ENCODE results near the gene CFAP100.

CFAP100 gene

DNA sequence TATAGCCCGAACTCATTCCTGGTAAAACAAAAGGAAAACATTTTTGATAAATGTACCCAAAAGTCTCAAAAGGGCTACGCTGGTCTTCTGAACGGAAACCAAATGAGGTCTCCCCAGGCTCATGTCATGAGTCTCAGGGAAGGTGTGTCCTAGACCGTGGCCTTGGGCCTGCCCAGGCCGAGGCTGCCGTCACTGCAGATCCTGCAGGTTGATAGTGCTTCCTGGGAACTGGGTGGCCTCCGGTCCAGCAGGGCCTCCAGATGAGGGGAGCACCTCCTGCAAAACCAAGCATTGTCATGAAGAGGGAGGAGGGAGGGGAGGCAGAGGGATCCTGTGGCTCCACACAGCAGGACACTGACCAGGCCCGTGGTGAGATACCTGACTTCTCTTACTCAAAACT lies 43.5 kb downstream of the CFAP100 start:
- no peak for DNase-seq (ENCODE audit: insufficient read length, low spot score)
- FAIRE-seq = no peak

DNA sequence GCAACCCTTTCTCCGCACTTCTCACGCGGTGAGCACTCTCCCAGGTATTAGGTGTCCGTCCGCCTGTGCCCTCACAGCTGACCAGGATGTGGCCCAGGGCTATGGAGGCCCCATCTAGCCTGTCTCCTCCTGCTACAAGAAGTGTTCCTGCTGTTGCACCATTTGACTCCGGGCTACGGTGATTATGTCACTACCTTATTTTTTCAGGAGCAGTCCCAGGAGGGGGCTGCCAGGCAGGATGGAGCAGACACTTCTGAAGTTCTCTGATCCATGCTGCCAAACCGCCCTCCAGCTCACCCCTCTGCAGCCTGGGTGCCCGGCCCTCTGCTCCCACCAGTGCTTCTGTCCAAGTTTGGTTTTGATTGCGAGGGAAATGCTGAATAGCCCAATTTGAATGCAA lies 44.0 kb downstream of the CFAP100 start:
- DNase-seq (ENCODE audit: insufficient read length, low spot score) (no peak), FAIRE-seq (no peak)

DNA sequence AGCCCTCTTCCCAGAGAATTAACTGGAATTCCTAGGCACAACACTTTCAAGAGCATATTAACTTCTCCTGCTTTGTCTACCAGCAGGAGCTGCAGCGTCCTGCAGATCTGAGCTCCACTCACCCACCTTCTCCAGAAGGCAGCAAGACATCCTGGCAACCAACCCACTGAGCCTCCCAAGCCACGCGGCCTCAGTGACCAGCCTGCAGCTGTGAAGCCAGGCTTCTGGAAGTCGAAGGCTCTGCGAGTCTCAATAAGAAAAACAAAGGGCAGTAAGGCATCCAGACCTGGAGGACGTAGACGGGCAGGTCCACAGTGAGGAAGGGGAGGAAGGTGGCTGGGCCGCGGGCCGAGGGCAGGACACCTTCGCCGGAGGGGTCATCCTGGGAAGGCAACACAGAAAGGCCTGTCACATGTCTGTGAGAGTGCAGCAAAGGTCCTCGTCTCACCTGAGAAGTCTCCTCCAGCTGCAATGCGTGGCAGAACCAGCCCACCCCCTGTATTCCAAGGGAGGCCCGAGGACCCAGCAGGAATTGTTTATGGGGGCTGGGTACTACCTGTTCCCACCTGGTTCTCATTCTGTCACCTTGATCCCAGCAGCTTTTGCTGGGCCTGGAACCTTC lies 44.7 kb downstream of the CFAP100 start:
- FAIRE-seq (no peak), DNase-seq (ENCODE audit: insufficient read length, low spot score) (no peak)

DNA sequence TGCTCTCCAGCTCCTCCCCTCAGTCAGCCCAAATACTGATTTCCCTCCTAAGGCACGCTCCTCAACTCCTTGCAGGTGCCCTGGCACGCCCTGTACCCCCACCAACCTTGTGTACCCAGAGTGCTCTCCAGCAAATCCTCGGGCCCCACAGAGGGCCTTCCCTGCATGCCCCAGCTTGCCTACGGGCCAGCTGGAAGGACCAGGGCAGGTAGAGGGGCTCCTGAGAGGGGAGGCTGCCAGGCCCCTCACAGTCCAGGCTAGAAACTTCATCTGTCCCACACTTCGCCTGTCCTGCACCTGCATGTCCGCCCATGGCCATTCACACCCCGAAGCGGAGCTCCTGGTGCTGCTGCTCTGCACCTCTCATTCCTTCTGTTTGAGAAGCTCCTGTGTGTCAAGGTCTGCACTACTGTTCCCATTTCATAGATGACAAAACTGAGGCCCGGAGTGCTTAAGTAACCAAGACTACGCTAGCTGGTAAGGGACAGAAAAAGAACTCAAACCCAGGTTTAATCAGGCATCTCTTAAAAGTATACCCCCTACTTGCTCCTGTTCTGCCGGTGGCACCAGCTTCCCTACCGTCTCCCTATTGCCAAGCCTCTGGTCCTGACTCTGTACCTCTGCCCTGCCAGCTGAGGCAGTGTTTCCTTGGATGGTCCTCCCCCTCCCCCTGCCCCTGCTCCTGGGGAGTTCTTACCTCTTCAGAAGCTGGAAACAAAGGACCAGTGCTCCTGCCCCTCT lies 45.4 kb downstream of the CFAP100 start:
- no peak for FAIRE-seq
- no peak for DNase-seq (ENCODE audit: insufficient read length, low spot score)

DNA sequence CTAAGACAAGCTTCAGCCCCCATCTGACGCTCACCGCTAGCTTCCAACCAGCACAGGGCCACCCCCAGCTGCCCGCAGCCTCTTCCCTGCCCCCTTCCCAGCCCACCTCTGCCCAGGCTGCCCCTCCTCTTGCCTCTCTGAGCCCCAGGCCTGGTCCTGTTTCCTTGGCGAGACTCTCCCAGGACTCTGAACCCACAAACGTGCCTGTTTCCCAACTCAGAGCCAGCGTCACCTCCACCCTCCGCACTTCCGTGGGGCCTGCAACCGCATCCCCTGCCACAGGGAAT lies 45.9 kb downstream of the CFAP100 start:
- no peak for FAIRE-seq
- no peak for DNase-seq (ENCODE audit: insufficient read length, low spot score)

DNA sequence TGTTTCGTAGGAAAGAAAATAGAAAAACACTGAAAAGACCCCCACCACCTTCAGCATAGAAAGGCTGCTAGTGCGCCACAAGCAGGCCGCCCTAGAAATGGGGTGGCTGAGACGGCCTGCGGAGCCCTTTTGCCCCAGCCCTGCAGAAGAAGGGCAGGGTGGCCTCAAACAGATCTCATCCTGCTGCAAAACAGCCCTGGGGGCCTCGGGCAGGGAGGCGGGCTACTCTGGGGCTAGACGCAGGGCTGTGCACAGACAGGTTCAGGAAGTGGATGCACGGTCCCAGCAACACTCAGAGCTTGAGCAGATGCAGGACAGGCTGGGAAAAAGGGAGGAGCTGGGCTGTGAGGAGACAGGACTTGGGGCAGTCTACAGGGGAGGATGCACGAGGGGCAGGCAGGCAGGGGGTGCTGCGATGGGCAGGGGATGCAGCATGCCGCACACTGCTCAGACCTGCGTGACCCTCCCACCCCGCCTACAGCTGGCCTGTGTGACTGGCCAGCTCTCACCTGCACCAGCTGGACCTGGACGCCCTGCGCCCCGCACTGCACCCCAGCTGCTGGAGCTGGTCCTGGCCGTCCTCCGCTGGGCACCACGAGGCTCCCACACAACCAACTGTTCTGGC lies 46.7 kb downstream of the CFAP100 start:
- FAIRE-seq (no peak), DNase-seq (ENCODE audit: insufficient read length, low spot score) (no peak)

DNA sequence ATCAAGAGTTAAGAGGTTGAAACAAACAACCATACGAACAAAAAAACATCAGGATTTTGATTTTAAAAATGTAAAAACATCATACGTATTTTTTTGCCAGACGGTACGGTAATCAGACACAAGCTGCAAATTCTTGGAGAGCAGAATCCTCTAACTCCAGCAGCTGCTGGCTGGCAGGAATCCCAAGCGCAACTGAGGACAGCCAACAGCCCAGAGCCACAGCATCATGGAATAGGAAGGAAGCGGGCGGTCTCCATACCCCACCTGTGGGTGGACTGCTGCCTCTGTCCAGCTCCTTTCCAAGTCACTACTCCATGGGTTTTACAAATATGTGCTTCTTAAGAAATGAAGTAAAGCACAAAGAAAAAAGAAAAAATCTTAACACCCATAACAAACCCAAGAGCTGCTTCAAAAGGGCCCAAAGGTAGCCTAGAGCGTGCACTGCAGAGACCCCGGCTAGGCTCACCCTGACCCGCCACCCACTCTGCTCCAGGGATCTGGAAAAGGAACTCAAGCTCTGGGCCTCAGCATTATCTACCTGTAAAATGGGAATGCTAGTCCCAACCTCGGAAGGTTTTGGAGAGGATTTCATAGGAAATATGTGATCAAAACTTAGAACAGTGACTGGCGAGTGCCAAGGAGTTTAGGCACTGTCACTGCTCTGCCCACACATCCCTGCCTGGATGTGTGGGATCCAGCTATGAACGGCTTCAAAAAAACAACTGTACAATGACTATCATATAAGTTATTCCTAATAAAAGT lies 47.6 kb downstream of the CFAP100 start:
- DNase-seq (ENCODE audit: insufficient read length, low spot score) (no peak), FAIRE-seq (no peak)

DNA sequence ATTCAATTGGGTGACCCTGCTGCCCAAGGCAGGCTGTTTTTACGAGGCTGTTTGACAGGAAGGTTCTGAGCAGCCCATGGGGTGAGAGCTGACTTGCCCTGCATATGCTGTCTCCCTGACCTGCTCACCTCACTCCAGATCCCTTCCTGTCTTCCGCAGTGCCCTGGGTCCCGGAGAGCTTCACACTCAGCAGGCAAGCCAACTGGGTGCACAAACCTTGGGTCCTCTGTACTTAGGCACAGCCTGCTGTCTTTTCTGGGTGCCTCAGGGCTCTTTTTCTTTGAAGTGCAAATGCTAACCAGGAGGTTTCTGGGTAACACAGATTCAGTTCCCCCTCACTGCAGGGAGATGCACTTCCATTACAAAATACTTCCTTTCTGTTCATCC lies 48.1 kb downstream of the CFAP100 start:
- FAIRE-seq = no peak

DNA sequence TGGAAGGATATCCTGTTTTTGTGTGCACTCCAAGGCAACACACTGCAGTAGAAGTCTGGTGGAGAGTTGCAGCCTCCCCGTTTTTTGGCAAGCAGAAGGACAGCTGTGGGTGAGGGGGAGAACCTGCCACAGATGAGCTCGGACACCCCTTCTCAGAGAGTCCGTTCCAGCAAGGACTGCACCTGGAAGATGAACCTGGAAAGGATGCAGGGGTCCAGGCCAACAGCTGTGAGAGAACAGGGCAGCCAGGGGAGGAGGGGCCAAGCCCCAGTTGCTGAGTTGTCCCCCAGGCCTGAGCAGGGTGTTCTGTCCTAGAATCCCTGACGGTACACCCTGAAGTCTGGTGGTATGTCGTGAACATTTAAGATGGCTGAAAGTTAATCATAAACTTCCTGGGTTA lies 50.8 kb downstream of the CFAP100 start:
- DNase-seq (ENCODE audit: insufficient read length, low spot score) = no peak

More for the DNA sequence above, 48.1 kb downstream of the CFAP100 start:
- no peak for DNase-seq (ENCODE audit: insufficient read length, low spot score)

DNA sequence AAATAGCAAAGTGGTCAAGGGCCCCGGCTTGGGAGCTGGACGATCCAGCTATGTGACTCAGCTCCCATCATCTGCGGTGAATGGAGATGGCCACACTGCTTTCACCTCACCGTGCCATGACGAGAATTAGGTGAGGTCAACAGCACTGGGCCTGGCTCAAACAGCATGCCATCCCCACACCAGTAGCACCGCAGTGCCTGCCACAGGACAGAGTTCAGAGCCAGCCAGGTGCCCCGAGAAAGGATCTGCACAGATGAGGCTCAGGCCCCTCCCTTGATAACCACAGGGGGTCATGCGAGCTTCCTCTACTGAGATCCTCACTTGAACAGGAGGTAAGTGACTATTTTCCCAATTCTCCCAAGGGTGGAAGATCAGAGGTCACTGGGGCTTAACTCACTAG lies 51.6 kb downstream of the CFAP100 start:
- no peak for DNase-seq (ENCODE audit: insufficient read length, low spot score)
- FAIRE-seq = peak; percentile 42

More for the DNA sequence above, 50.8 kb downstream of the CFAP100 start:
- no peak for FAIRE-seq

DNA sequence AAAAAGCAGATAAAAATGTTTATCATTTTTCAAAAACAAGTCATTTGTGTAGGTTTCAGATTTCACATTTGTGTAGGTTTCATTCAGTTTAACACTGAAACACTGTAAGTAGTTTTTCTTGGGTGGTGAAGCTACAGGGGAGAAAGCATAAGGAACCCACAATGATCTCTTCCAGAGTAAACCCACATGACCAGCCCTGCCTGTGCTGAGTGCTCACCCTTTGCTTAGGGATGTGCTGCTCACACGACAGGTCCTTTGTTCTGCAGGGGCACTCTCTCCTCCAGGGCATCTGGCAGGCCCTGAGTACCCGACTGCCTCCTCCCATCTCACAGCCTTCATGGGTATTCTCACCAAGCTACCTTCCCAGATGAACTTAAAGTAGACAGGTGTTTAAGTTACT lies 52.1 kb downstream of the CFAP100 start:
- FAIRE-seq = no peak
- no peak for DNase-seq (ENCODE audit: insufficient read length, low spot score)

DNA sequence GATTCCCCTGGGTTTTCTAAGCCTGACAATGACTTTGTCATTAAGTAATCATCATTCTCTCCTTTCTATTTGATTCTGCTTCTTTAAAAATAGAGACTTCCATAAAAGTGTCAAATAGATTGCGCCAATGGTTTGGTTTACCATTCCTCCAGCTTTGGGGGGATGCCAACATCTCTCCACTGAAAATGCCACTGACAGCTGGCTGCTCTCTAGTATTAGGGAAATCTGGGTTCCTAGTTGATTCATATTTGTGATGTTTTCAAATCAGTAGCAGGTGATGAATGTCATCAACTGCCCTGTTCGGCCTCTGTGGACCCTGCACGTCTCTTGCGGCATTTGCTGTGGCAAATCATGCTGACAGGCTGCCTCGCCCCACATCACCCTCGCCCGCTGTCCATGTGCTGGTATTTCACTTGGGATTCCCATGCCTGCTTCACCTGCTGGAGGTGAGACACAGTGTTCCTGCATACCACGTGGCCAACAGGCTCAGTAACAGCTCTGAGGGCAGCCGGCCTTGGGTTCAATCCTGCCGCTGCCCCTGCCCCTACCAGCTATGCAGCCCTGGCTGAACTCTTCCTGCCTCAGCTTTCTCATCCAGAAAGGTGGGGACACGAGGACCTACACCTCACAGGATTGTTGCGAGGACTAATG lies 52.9 kb downstream of the CFAP100 start:
- DNase-seq (ENCODE audit: insufficient read length, low spot score) (no peak), FAIRE-seq (no peak)

DNA sequence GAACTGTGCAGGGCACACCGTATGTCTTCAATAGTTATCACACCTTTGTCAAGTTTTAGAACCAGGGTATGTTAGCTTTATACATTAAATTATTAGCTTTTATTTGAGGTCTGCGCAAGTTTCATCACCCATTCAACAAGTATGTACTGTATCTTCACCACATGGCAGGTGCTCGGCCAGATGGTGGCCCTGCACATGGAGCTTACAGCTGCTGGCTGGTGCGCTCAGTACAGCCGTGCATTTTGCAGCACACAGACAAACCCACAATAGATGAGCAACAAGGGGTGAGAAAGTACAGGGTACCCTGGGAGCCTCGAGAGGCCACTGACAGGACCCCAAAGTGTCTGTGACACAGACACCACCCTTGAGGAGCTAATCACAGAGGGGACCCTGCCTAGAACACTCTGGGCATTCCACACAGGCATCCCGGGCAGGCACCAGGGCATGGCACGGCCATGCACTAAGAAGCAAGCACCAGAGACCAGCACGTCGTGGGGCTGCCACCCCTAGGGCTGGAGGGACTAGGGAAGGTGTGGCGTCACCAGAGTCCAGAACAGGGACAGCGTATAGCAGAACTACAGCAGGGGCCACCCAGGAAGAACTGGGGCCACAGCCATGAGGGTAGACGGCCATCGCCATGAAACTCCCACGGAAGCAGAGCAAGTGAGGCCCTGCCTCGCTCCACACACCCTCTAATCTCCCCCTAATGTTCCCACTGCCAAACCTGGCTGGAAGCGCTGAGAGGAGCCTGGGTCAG lies 53.6 kb downstream of the CFAP100 start:
- DNase-seq (ENCODE audit: insufficient read length, low spot score) (no peak), FAIRE-seq (no peak)

DNA sequence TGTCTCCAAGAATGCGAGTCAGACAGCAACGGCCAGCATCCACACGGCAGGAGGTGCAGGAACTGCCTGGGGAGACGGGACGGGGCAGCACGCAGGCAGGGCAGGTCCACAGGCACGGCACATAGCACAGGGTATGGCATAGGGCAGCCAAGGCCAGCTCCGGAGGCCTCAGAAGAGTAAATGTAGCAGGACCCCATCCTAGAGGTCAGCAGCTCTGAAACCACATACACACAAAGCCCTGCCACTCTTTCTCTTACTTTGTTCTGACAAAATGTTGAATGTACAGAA lies 54.1 kb downstream of the CFAP100 start:
- DNase-seq (ENCODE audit: insufficient read length, low spot score) (no peak), FAIRE-seq (no peak)

DNA sequence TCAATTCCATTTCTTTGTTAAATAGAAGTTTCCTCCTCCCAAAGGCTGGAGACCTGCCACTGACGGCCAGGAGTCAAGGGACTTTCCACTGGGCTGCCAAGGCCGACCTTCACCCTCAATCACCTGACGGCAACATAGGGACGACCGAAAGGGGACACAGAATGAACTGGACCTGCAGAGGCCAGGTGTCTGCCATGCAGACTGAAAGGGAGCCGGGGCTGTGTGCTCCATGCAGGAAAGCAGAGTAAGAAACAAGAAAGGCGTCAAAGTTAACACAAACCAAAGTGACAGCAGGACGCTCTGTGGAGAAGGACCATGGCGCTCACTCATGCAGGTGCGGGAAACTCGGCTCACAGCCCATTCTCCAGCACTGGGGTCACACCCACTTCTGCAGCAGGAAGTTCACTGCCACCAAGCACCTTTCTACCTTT lies 54.9 kb downstream of the CFAP100 start:
- FAIRE-seq (no peak), DNase-seq (ENCODE audit: insufficient read length, low spot score) (no peak)

DNA sequence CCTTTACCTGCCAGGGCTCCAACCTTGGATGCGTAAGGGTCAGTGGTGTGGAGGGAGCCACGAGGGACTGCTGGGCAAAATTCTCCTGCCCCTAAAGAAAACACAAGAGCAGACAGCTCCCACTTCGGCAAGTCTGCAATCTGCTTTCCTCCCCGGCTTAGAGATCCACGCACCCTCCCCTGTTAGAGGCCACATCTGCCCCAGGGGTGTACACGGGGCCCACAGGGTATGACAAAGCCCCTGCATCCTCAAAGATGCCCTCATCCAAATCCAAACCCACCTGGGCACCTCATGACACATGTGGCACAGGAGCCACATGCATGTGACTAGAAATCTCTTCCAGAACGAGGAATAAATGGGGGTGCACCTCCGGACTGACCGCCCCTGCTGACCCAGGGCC lies 55.5 kb downstream of the CFAP100 start:
- no peak for DNase-seq (ENCODE audit: insufficient read length, low spot score)

DNA sequence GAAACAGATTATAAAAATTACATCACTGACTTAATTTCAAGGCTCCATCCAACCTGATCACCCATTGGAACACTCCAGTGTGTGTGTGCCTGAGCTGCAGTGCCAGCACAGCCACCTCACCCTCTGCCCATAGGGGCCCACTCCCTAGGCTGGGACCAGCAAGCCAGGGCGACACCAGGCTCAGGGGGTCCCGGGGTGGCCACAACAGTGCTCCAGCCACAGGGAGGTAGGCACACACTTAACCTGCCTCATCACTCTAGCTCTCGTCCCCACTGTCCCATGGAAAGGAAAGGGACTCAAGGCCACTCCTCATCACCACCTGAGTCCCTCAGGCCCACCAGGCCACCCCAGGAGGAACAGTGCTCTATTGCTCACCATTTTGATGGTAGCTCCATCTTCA lies 56.0 kb downstream of the CFAP100 start:
- no peak for FAIRE-seq
- DNase-seq (ENCODE audit: insufficient read length, low spot score) = no peak

More for the DNA sequence above, 55.5 kb downstream of the CFAP100 start:
- no peak for FAIRE-seq

DNA sequence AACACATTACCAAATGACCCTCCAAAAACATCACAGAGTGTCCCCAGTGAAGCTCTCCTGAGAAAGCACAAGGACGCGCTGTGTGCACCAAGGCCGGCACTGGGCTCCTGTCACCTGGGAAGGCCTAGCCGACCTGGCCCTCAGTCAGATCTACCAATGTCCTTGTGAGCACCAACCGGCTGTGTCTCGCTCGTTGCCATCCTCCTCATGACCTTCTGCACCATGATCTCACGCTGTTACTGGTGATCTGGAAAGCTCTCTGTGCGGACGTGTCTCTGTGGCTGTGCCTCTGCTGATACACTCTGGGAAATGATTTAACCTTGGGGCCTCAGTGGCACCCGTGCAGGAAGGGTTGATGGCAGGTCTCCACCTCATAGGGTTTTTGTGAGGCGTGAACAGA lies 56.8 kb downstream of the CFAP100 start:
- DNase-seq (ENCODE audit: insufficient read length, low spot score) = no peak

DNA sequence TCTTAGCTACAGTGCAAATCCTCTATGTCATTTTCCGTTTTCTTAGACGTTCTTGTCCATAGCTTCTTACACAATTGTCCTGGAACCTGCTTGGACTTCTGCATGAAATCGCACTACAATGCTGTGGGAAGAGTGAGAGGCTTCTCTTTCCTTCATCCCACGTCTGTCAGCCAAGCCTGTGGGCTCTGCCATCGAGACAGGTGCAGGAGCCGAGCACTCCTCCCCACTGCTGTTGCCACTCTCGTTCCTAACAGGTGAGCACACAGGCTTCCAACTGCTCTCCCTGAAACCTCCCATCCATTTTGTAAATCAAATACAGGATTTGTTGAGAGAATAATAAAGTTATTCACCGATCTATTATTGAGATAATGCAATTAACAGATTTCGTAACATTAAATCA lies 57.5 kb downstream of the CFAP100 start:
- FAIRE-seq = no peak
- no peak for DNase-seq (ENCODE audit: insufficient read length, low spot score)

More for the DNA sequence above, 56.8 kb downstream of the CFAP100 start:
- no peak for FAIRE-seq

DNA sequence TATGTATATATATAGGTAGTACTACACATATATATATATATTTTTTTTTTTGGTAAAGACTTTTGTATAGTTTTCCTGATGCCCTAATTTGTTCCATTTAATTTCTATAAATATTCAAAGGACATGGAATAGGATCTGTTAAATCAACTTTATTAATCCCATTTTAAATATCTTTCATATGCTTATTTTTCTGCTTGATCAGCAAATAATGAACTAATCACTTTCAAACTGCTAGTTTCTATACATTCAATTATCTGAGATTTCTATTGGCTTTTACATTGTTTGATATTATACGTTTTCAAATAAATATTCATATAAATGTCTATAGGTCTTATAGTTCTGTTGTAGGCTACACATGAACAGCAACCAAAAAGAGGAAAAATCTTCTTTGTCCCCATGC lies 59.3 kb downstream of the CFAP100 start:
- DNase-seq (ENCODE audit: insufficient read length, low spot score) = no peak
- FAIRE-seq = no peak
